Eye (tissue), 1 donor: ENCODE measurements around the gene ZNF823.
"Not testable (repeated sequence)": the region's sequence is repeated elsewhere in the genome, so short reads cannot be mapped to it uniquely, and the experiment has no call there.

Experiments
- DNase-seq: peaks from one replicate; pipeline ENCODE4 v3.0.0-alpha.2; 2015

The ZNF823 gene

DNA sequence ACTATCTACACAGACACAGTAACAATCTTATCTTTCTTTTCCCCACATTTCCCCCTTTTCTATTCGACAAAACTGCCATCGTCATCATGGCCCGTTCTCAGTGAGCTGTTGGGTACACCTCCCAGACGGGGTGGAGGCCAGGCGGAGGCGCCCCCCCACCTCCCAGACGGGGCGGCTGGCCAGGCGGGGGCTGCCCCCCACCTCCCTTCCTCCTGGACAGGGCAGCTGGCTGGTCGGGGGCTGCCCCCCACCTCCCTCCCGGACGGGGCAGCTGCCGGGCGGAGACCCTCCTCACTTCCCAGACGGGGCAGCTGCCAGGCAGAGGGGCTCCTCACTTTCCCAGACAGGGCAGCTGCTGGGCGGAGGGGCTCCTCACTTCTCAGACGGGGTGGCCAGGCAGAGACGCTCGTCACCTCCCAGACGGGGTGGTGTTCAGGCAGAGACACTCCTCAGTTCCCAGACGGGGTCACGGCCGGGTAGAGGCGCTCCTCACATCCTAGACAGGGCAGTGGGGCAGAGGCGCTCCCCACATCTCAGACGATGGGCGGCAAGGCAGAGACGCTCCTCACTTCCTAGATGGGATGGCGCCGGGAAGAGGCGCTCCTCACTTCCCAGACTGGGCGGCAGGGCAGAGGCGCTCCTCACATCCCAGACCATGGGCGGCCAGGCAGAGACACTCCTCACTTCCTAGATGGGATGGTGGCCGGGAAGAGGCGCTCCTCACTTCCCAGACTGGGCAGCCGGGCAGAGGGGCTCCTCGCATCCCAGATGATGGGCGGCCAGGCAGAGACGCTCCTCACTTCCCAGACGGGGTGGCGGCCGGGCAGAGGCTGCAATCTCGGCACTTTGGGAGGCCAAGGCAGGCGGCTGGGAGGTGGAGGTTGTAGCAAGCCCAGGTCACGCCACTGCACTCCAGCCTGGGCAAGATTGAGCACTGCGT, 61.8 kb downstream of the ZNF823 start:
- not testable (repeated sequence) for DNase-seq

DNA sequence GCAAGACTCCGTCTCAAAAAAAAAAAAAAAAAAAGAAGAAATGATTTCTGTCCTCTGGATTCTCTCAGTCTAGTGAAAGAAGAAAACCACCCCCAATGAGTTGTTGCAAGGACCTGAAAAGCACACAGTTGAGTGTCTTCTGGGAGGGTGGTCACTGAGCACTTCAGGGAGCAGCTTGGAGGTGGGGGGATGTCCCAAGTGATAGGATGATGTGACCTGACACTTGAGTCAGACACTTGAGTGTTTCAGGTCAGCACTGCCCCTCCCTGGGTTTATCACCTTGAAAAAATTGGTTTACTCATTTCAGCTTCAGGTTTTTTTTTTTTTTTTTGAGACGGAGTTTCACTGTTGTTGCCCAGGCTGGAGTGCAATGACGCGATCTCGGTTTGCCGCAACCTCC, 63.2 kb downstream of the ZNF823 start:
- DNase-seq = no peak

DNA sequence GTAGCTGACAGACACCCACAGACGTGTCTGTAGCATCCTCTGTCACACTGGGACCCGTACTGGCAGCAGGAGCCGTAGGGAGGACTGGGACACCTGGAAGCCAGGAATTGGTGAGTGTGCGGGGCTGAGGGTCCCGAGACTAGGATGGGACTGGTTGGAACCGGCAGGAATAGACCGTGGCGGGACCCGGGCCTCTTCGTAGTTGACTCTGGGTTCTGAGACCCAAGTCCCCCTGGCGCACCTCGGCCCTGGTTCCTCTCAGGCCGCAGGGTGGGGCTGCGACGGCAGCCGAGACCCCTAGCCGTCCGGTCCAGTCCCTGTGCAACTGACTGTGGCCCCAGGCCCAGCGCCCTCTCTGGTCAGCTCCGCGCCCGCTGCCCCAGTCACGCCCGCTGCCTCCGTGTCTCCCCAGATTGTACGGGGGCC, 64.7 kb downstream of the ZNF823 start:
- DNase-seq = no peak

DNA sequence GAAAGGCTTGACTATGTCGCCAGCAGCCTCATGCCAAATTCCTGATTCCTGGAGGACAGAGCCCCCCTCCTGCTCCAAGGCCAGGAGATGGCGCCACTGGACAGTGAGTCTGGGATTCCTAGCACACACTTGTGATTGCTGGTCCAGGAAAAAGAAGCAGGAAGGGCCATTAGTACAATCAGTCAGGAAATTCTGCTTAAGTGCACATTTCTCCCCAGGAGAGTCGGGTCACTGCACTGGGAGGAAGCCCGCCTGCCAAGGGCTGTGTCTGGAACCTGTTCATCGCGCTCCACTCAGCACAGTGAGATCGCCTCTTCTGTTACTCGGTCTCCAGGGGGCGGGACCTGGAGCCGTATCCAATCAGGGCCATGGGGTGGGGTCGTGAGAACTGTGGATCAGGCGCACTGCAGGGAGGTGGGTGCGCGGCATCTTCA, 65.1 kb downstream of the ZNF823 start:
- DNase-seq = peak; percentile 95
